ENCODE measurements around the gene HGF. TPM values are rescaled to one million over a fixed set of nuclear protein-coding genes. Genes with fewer than 3 reads are reported as not detected.

The HGF gene
- total and polyA plus RNA-seq, 2 of the 13 experiments (the other 11 are each of a cell fraction or from before 2014, with no cell fraction given) = not detected

DNA sequence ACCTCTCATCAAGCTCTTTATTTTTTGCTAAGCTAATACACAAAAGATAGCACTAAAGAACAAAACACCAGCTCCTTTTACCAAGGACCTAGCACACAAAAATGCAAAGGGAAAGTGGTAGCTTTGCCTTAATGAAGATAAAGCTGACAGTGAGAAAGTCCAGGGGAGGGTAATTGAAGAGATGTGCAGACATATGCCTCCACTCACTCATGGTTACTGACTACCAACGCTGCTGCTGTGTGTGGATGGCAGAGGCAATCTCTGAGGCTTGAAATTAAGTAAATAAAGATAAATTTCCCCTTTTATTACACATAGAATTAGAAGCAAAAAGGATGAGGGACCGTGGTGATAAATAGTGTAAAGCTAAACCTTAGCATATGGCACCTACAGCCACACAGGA is 87.0 kb downstream of the HGF start (continued):
- TF ChIP-seq, protein P1, sequence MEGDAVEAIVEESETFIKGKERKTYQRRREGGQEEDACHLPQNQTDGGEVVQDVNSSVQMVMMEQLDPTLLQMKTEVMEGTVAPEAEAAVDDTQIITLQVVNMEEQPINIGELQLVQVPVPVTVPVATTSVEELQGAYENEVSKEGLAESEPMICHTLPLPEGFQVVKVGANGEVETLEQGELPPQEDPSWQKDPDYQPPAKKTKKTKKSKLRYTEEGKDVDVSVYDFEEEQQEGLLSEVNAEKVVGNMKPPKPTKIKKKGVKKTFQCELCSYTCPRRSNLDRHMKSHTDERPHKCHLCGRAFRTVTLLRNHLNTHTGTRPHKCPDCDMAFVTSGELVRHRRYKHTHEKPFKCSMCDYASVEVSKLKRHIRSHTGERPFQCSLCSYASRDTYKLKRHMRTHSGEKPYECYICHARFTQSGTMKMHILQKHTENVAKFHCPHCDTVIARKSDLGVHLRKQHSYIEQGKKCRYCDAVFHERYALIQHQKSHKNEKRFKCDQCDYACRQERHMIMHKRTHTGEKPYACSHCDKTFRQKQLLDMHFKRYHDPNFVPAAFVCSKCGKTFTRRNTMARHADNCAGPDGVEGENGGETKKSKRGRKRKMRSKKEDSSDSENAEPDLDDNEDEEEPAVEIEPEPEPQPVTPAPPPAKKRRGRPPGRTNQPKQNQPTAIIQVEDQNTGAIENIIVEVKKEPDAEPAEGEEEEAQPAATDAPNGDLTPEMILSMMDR (CRISPR knock-in tag; IDR thresholded peaks at IDR 0.05) = no peak
- TF ChIP-seq KAT2B (IDR thresholded peaks at IDR 0.05; ENCODE audit: borderline replicate concordance, low read depth, low read length) = no peak
- TF ChIP-seq, protein P2, sequence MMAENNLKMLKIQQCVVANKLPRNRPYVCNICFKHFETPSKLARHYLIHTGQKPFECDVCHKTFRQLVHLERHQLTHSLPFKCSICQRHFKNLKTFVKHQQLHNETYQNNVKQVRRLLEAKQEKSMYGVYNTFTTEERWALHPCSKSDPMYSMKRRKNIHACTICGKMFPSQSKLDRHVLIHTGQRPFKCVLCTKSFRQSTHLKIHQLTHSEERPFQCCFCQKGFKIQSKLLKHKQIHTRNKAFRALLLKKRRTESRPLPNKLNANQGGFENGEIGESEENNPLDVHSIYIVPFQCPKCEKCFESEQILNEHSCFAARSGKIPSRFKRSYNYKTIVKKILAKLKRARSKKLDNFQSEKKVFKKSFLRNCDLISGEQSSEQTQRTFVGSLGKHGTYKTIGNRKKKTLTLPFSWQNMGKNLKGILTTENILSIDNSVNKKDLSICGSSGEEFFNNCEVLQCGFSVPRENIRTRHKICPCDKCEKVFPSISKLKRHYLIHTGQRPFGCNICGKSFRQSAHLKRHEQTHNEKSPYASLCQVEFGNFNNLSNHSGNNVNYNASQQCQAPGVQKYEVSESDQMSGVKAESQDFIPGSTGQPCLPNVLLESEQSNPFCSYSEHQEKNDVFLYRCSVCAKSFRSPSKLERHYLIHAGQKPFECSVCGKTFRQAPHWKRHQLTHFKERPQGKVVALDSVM (CRISPR knock-in tag; IDR thresholded peaks at IDR 0.05) = no peak
- no peak for TF ChIP-seq CHD4 (IDR thresholded peaks at IDR 0.05; ENCODE audit: borderline replicate concordance, low read length)

DNA sequence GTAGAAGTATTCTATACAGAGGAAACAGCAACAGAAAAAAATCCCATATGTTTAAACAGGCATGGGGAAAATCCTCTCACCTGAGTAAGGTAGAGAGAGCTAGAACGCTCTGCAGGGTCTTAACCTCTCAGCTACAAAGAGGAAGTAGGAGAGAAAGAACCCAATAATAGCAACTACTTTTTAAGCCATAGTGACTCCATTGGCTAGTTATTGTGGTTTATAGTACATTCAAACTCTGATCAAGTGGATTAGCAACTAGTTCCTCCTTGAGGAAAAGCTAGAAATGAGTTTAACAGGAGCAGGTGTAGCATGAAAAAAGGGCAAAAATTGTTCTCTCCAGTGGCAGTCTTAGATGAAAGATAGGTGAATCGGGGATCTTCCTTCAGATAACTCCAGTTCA is 89.7 kb downstream of the HGF start:
- H3K36me3 ChIP-seq (replicated peaks in 1 of 2; ENCODE audit: control insufficient read depth in 1 of 2, insufficient read depth in 2 of 2, low read length in 2 of 2) = no peaks in the 10 kb centered on the region
- no peak overlapping the region for H3K4me3 ChIP-seq (replicated peaks in 1 of 3; ENCODE audit: insufficient read depth in 1 of 3, low read depth in 2 of 3, low read length in 3 of 3)
- FAIRE-seq (no peak), DNase-seq (ENCODE audit: low spot score) (no peak), ATAC-seq (no peak)
- CTCF ChIA-PET (ENCODE audit: low intra/inter-chr PET ratio, low total read pairs) = no interaction called here
- POLR2A ChIA-PET = no interaction called here
- in situ Hi-C loops (cut with HindIII; ENCODE audit: extremely low pct_ligation_motif_present, low pct_unique_long_range_greater_than_20kb) = no loop called here
- no peaks in the 10 kb centered on the region for H3K9me3 ChIP-seq (ENCODE audit: low read length)
- BruUV-seq (replicated peaks) = no TSS peak
- intact Hi-C loops (cut with micrococcal nuclease; ENCODE audit: unreplicated experiment) = no loop called here
- no peaks in the 10 kb centered on the region for H3K4me1 ChIP-seq (ENCODE audit: insufficient read depth, low read length)
- no peak overlapping the region for H3K9ac ChIP-seq (ENCODE audit: insufficient read depth, low read depth, low read length)
- no peak overlapping the region for H3K27ac ChIP-seq (ENCODE audit: extremely low read length, insufficient read depth, low read length)
- no peaks in the 10 kb centered on the region for H3K79me2 ChIP-seq (ENCODE audit: insufficient read depth, low read length)
- no peaks in the 10 kb centered on the region; a peak in 1 of 5 replicates for H3K27me3 ChIP-seq (ENCODE audit: control insufficient read depth in 1 of 2, insufficient read depth in 2 of 2, low read length in 2 of 2)
- no peaks in the 10 kb centered on the region for H4K20me1 ChIP-seq (ENCODE audit: insufficient read depth, low read length)
- no peak overlapping the region for H3K4me2 ChIP-seq (ENCODE audit: low read depth, low read length)
- H2AFZ ChIP-seq (ENCODE audit: low read length) = no peak overlapping the region
- WGBS (ENCODE audit: low lambda C conversion rate) = 3% methylated on average over 2 of the region's 2 CpGs
- TF ChIP-seq MXI1 (IDR thresholded peaks at IDR 0.05; ENCODE audit: borderline replicate concordance, low read depth, low read length) (no peak), FOXK2 (IDR thresholded peaks at IDR 0.05) (no peak), SP1 (IDR thresholded peaks at IDR 0.05) (no peak), SP1 (CRISPR knock-in tag; IDR thresholded peaks at IDR 0.05) (no peak)
- TF ChIP-seq, protein P3, sequence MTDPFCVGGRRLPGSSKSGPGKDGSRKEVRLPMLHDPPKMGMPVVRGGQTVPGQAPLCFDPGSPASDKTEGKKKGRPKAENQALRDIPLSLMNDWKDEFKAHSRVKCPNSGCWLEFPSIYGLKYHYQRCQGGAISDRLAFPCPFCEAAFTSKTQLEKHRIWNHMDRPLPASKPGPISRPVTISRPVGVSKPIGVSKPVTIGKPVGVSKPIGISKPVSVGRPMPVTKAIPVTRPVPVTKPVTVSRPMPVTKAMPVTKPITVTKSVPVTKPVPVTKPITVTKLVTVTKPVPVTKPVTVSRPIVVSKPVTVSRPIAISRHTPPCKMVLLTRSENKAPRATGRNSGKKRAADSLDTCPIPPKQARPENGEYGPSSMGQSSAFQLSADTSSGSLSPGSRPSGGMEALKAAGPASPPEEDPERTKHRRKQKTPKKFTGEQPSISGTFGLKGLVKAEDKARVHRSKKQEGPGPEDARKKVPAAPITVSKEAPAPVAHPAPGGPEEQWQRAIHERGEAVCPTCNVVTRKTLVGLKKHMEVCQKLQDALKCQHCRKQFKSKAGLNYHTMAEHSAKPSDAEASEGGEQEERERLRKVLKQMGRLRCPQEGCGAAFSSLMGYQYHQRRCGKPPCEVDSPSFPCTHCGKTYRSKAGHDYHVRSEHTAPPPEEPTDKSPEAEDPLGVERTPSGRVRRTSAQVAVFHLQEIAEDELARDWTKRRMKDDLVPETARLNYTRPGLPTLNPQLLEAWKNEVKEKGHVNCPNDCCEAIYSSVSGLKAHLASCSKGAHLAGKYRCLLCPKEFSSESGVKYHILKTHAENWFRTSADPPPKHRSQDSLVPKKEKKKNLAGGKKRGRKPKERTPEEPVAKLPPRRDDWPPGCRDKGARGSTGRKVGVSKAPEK (CRISPR knock-in tag; IDR thresholded peaks at IDR 0.05; ENCODE audit: borderline replicate concordance) = no peak
- TF ChIP-seq, protein P4, sequence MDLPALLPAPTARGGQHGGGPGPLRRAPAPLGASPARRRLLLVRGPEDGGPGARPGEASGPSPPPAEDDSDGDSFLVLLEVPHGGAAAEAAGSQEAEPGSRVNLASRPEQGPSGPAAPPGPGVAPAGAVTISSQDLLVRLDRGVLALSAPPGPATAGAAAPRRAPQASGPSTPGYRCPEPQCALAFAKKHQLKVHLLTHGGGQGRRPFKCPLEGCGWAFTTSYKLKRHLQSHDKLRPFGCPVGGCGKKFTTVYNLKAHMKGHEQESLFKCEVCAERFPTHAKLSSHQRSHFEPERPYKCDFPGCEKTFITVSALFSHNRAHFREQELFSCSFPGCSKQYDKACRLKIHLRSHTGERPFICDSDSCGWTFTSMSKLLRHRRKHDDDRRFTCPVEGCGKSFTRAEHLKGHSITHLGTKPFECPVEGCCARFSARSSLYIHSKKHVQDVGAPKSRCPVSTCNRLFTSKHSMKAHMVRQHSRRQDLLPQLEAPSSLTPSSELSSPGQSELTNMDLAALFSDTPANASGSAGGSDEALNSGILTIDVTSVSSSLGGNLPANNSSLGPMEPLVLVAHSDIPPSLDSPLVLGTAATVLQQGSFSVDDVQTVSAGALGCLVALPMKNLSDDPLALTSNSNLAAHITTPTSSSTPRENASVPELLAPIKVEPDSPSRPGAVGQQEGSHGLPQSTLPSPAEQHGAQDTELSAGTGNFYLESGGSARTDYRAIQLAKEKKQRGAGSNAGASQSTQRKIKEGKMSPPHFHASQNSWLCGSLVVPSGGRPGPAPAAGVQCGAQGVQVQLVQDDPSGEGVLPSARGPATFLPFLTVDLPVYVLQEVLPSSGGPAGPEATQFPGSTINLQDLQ (CRISPR knock-in tag; IDR thresholded peaks at IDR 0.05) = no peak

Data from HepG2 (cell line).